ENCODE measurements around the gene PYDC1. TPM values are rescaled to one million over a fixed set of nuclear protein-coding genes. Genes with fewer than 3 reads are reported as not detected.

PYDC1 gene
- total and polyA plus RNA-seq, 2 of the 8 experiments (the other 6 are each of a cell fraction or from before 2014, with no cell fraction given) = 3.5 to 11.1 TPM

DNA sequence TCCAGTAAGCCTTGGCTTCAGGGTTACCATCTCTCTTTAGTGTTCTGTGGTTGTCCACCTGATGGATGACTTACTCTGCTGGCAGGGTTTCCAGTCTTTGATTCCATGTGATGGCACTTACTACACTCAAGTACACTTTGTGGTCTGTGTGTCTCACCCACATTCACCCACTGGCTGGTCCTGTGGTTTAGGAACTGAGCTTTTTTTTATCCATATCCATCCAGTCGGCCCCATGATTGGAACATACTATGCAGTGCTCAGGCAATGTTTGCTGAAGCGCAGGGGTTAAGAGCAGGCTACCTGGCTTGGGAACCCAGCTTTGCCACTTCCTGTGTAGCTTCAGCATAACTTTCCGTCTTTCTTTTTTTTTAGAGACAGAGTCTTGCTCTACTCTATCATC, 39.8 kb downstream of the PYDC1 start:
- Histone ChIP-seq H4K8ac (ENCODE audit: extremely low read depth, insufficient read depth, low read length) (no peak overlapping the region), H2AK5ac (ENCODE audit: low read depth, low read length) (no peak overlapping the region), H3K79me2 (ENCODE audit: control insufficient read depth in 1 of 2, insufficient read depth in 2 of 2, low read length in 2 of 2) (peaks cover 16 to 27% of the 10 kb centered on the region in 2 experiments), H3K4me3 (ENCODE audit: extremely low read depth in 1 of 4, insufficient read depth in 2 of 4, low read depth in 3 of 4, low read length in 4 of 4) (no peak overlapping the region), H3K14ac (ENCODE audit: insufficient read length) (no peak overlapping the region), H3K56ac (replicated peaks; ENCODE audit: insufficient read length, low read depth, low read length) (no peak overlapping the region), H3K9me3 (ENCODE audit: insufficient read depth in 2 of 2, low read depth in 1 of 2, low read length in 1 of 2) (no peaks in the 10 kb centered on the region), H2BK5ac (ENCODE audit: low read depth, low read length) (no peak overlapping the region), H2BK12ac (ENCODE audit: low read depth, low read length) (peak overlapping the region; percentile 85; the same call in 1 of the 2 replicates), H4K20me1 (replicated peaks in 1 of 2; ENCODE audit: control insufficient read depth in 1 of 2, insufficient read depth in 2 of 2, low read length in 2 of 2) (peaks cover 10 to 11% of the 10 kb centered on the region in 2 experiments), H3K23ac (ENCODE audit: insufficient read length) (no peak overlapping the region), H2BK20ac (ENCODE audit: low read length) (0 out of 2 replicates have a peak overlapping the region, but pooled peaks have one; percentile 5), H3K18ac (ENCODE audit: extremely low read depth, low read length) (no peak overlapping the region), H3K27ac (ENCODE audit: low read depth, low read length) (no peak overlapping the region), H2BK120ac (replicated peaks; ENCODE audit: low read depth, low read length) (no peak overlapping the region), H3K4me1 (replicated peaks in 1 of 4; ENCODE audit: control insufficient read depth in 3 of 4, insufficient read depth in 4 of 4, low read length in 3 of 4) (peaks cover 0 to 4% (median under 1%) of the 10 kb centered on the region in 4 experiments; a peak in 3 of 7 replicates), H2BK15ac (ENCODE audit: low read length) (no peak overlapping the region), H3K4me2 (ENCODE audit: insufficient read depth in 1 of 2, low read depth in 2 of 2, low read length in 2 of 2) (no peak overlapping the region), H3K36me3 (ENCODE audit: control insufficient read depth in 2 of 4, insufficient read depth in 4 of 4, low read length in 3 of 4) (peaks cover 0 to 5% (median 2%) of the 10 kb centered on the region in 4 experiments; a peak in 2 of 8 replicates), H2AFZ (ENCODE audit: low read length) (no peak overlapping the region), H4K5ac (ENCODE audit: insufficient read length, low read depth, low read length) (no peak overlapping the region), H3K27me3 (replicated peaks in 1 of 4; ENCODE audit: control insufficient read depth in 3 of 4, extremely low read depth in 1 of 4, insufficient read depth in 3 of 4, low read length in 3 of 4) (no peaks in the 10 kb centered on the region), H4K91ac (replicated peaks; ENCODE audit: insufficient read length, low read length) (no peak overlapping the region), H3K79me1 (ENCODE audit: low read depth, low read length) (no peaks in the 10 kb centered on the region), H3K4ac (replicated peaks; ENCODE audit: insufficient read length, low read depth, low read length) (no peak overlapping the region), H3K9ac (replicated peaks in 1 of 4; ENCODE audit: extremely low read depth in 1 of 4, low read depth in 3 of 4, low read length in 3 of 4) (no peak overlapping the region), H3K23me2 (ENCODE audit: low read depth, low read length) (peaks cover 11% of the 10 kb centered on the region; the same call in 1 of the 2 replicates)
- TF ChIP-seq NRF1 (IDR thresholded peaks at IDR 0.05; ENCODE audit: low read depth, low read length) (no peak), POLR2A (IDR thresholded peaks at IDR 0.05; ENCODE audit: control extremely low read depth in 1 of 2, low read depth in 2 of 2, low read length in 2 of 2) (no peak)
- DNase-seq (ENCODE audit: low read depth in 1 of 2, low spot score in 2 of 2) (no peak), FAIRE-seq (no peak)
- ChIA-PET CTCF (ENCODE audit: partially characterized antibody) (interaction anchor here (0.6 to 2.4 kb wide), 4 partner anchors 13 to 35 kb away, joined by 3 to 8 read pairs (median 4); no protein-coding TSS in a partner anchor), POLR2A (ENCODE audit: partially characterized antibody) (interaction anchor here (2.9 to 6.5 kb wide), 6 partner anchors 9 to 60 kb away, joined by 10 to 272 read pairs (median 61); partner anchors contain the start of genes KAT8, PRSS8 and PYCARD)
- WGBS, 2 experiments (ENCODE audit: extremely low coverage in 1 of 2, insufficient coverage in 1 of 2, insufficient read length in 1 of 2, insufficient replicate concordance in 2 of 2, low coverage in 1 of 2, low lambda C conversion rate in 2 of 2, missing lambda C conversion rate in 1 of 2) = 80% methylated on average over 3 of the region's 3 CpGs; no CpG with 5 or more reads in 1 of the 2 experiments

Data from H1 (cell line).